GM23338 (cell line): ENCODE data around the gene SLC6A13. TPM values are rescaled to one million over a fixed set of nuclear protein-coding genes. Genes with fewer than 3 reads are reported as not detected.

ENCODE experiments used
- ATAC-seq: fragments of 200-7000 bp; cut with Tn5 transposase; 3 replicates; pipeline ENCODE4 v1.9.1; 2020
- DNase-seq: peaks from one replicate; pipeline ENCODE4 v3.0.0-alpha.2; 2015; ENCODE audit warnings: low spot score
- H2AFZ ChIP-seq: fragments of 200-600 bp; sonication (generic); 2 replicates; pipeline ENCODE4 v1.8.0; 2016; ENCODE audit warnings: antibody characterized with exemption, mild to moderate bottlenecking, moderate library complexity
- H3F3A ChIP-seq: fragments of 200-600 bp; sonication (generic); replicated peaks from 2 replicates; pipeline ENCODE4 v1.8.0; 2017; ENCODE audit warnings: antibody characterized with exemption, mixed run types, low read depth
- H3K27ac ChIP-seq: fragments of 200-600 bp; sonication (generic); 2 replicates; pipeline ENCODE4 v1.6.1; 2016; ENCODE audit warnings: low read depth
- H3K27me3 ChIP-seq: fragments of 200-600 bp; sonication (generic); 2 replicates; pipeline ENCODE4 v1.8.0; 2016; ENCODE audit warnings: mild to moderate bottlenecking, mixed run types, moderate library complexity; ENCODE audit not compliant: insufficient read depth
- H3K36me3 ChIP-seq: fragments of 200-600 bp; sonication (generic); 2 replicates; pipeline ENCODE4 v1.8.0; 2016; ENCODE audit warnings: mild to moderate bottlenecking; ENCODE audit not compliant: insufficient read depth
- H3K4me1 ChIP-seq: fragments of 200-600 bp; sonication (generic); 2 replicates; pipeline ENCODE4 v1.8.0; 2016; ENCODE audit warnings: mild to moderate bottlenecking, moderate library complexity; ENCODE audit not compliant: insufficient read depth
- H3K4me2 ChIP-seq: fragments of 200-600 bp; sonication (generic); 2 replicates; pipeline ENCODE4 v1.7.1; 2017; ENCODE audit warnings: mixed run types
- H3K4me3 ChIP-seq: fragments of 200-600 bp; sonication (generic); 2 replicates; pipeline ENCODE4 v1.6.1; 2016; ENCODE audit warnings: mixed run types
- H3K79me2 ChIP-seq: fragments of 200-600 bp; sonication (generic); replicated peaks from 2 replicates; pipeline ENCODE4 v1.8.0; 2017; ENCODE audit warnings: mild to moderate bottlenecking; ENCODE audit not compliant: insufficient read depth
- H3K9me2 ChIP-seq: fragments of 200-600 bp; sonication (generic); 2 replicates; pipeline ENCODE4 v1.8.0; 2017; ENCODE audit not compliant: insufficient read depth
- H4K20me1 ChIP-seq: fragments of 200-600 bp; sonication (generic); replicated peaks from 2 replicates; pipeline ENCODE4 v1.8.0; 2017; ENCODE audit warnings: mild to moderate bottlenecking; ENCODE audit not compliant: insufficient read depth
- H3K27ac Mint-ChIP-seq: 2 replicates; pipeline ENCODE4 v1.8.0; 2020; ENCODE audit warnings: inconsistent platforms, mild to moderate bottlenecking, moderate library complexity, mixed read lengths
- H3K27me3 Mint-ChIP-seq: 3 replicates; pipeline ENCODE4 v1.8.0; 2022; ENCODE audit warnings: low read depth, mild to moderate bottlenecking, moderate library complexity, mixed read lengths, inconsistent platforms; ENCODE audit not compliant: insufficient read depth, poor library complexity
- H3K36me3 Mint-ChIP-seq: 3 replicates; pipeline ENCODE4 v1.8.0; 2021; ENCODE audit warnings: low read depth, mild to moderate bottlenecking, inconsistent platforms, moderate library complexity, mixed read lengths
- H3K4me1 Mint-ChIP-seq: 3 replicates; pipeline ENCODE4 v1.8.0; 2020; ENCODE audit warnings: mild to moderate bottlenecking, inconsistent platforms, mixed read lengths
- H3K4me3 Mint-ChIP-seq: 3 replicates; pipeline ENCODE4 v1.8.0; 2021; ENCODE audit warnings: moderate library complexity, mild to moderate bottlenecking, inconsistent platforms, mixed read lengths
- H3K9me3 Mint-ChIP-seq: 3 replicates; pipeline ENCODE4 v1.8.0; 2020; ENCODE audit warnings: moderate library complexity, mild to moderate bottlenecking, inconsistent platforms, mixed read lengths
- CTCF ChIP-seq, 2 experiments: fragments of 200-600 bp in 1 of 2; sonication (generic) in 1 of 2; conservative IDR thresholded peaks; 2 replicates each; pipeline versions ENCODE4 v1.5.1 to v1.6.1; 2016 to 2017; ENCODE audit warnings: antibody characterized with exemption in 2 of 2, low read depth in 2 of 2, mild to moderate bottlenecking in 2 of 2, moderate library complexity in 1 of 2
- JUNB ChIP-seq: IDR thresholded peaks from one replicate; pipeline ENCODE4 v1.6.1; 2016; ENCODE audit warnings: antibody characterized with exemption; ENCODE audit not compliant: unreplicated experiment
- POLR2AphosphoS5 ChIP-seq: IDR thresholded peaks from 2 replicates; pipeline ENCODE4 v1.6.1; 2016; ENCODE audit warnings: antibody characterized with exemption, low read depth
- STAT1 ChIP-seq: IDR thresholded peaks from one replicate; pipeline ENCODE4 v1.6.1; 2016; ENCODE audit warnings: antibody characterized with exemption; ENCODE audit not compliant: unreplicated experiment
- polyA plus RNA-seq: library from polyadenylated mRNA; unstranded; fragments of >200 nt; fragmentation: Nextera tagmentation; extraction: Ambion mirVana; gene quantifications from 2 replicates; pipeline ENCODE4 v1.2.1, GENCODE V29; 2016
- total RNA-seq: library from RNA; depleted of rRNA; stranded (reverse); fragments of >200 nt; shearing (Covaris generic); gene quantifications from 2 replicates; pipeline ENCODE4 v1.2.3, GENCODE V29; 2014
- TF ChIP-seq, protein P1 (sequence below): fragments of 250-450 bp; sonication (Bioruptor Pico); IDR thresholded peaks from 2 replicates; pipeline ENCODE4 v1.5.0; 2020; ENCODE audit warnings: mild to moderate bottlenecking, moderate library complexity

Gene SLC6A13
- total and polyA plus RNA-seq, 2 experiments from 2014 or later: not detected

GRCh38 chr12:252636-253035 is 10.0 kb downstream of the SLC6A13 start:
- DNase-seq: no peak
- Histone ChIP-seq H3K9me2 (no peaks in the 10 kb centered on the region; the same call in 1 of the 2 replicates), H3K27ac (no peak overlapping the region), H3K4me1 (no peaks in the 10 kb centered on the region), H4K20me1 (no peaks in the 10 kb centered on the region), H3K36me3 (no peaks in the 10 kb centered on the region), H3K4me2 (no peak overlapping the region), H2AFZ (no peak overlapping the region), H3F3A (no peaks in the 10 kb centered on the region), H3K79me2 (no peaks in the 10 kb centered on the region), H3K27me3 (no peaks in the 10 kb centered on the region), H3K4me3 (no peak overlapping the region)
- ATAC-seq: no peak
- peaks cover 12% of the 10 kb centered on the region for H3K4me1 Mint-ChIP-seq
- peaks cover 6% of the 10 kb centered on the region for H3K9me3 Mint-ChIP-seq
- TF ChIP-seq STAT1 (no peak), JUNB (no peak), POLR2AphosphoS5 (no peak), CTCF (conservative IDR thresholded peaks at IDR 0.05; ENCODE audit: low read depth in 2 of 2) (no peak)
- TF ChIP-seq, protein P1, sequence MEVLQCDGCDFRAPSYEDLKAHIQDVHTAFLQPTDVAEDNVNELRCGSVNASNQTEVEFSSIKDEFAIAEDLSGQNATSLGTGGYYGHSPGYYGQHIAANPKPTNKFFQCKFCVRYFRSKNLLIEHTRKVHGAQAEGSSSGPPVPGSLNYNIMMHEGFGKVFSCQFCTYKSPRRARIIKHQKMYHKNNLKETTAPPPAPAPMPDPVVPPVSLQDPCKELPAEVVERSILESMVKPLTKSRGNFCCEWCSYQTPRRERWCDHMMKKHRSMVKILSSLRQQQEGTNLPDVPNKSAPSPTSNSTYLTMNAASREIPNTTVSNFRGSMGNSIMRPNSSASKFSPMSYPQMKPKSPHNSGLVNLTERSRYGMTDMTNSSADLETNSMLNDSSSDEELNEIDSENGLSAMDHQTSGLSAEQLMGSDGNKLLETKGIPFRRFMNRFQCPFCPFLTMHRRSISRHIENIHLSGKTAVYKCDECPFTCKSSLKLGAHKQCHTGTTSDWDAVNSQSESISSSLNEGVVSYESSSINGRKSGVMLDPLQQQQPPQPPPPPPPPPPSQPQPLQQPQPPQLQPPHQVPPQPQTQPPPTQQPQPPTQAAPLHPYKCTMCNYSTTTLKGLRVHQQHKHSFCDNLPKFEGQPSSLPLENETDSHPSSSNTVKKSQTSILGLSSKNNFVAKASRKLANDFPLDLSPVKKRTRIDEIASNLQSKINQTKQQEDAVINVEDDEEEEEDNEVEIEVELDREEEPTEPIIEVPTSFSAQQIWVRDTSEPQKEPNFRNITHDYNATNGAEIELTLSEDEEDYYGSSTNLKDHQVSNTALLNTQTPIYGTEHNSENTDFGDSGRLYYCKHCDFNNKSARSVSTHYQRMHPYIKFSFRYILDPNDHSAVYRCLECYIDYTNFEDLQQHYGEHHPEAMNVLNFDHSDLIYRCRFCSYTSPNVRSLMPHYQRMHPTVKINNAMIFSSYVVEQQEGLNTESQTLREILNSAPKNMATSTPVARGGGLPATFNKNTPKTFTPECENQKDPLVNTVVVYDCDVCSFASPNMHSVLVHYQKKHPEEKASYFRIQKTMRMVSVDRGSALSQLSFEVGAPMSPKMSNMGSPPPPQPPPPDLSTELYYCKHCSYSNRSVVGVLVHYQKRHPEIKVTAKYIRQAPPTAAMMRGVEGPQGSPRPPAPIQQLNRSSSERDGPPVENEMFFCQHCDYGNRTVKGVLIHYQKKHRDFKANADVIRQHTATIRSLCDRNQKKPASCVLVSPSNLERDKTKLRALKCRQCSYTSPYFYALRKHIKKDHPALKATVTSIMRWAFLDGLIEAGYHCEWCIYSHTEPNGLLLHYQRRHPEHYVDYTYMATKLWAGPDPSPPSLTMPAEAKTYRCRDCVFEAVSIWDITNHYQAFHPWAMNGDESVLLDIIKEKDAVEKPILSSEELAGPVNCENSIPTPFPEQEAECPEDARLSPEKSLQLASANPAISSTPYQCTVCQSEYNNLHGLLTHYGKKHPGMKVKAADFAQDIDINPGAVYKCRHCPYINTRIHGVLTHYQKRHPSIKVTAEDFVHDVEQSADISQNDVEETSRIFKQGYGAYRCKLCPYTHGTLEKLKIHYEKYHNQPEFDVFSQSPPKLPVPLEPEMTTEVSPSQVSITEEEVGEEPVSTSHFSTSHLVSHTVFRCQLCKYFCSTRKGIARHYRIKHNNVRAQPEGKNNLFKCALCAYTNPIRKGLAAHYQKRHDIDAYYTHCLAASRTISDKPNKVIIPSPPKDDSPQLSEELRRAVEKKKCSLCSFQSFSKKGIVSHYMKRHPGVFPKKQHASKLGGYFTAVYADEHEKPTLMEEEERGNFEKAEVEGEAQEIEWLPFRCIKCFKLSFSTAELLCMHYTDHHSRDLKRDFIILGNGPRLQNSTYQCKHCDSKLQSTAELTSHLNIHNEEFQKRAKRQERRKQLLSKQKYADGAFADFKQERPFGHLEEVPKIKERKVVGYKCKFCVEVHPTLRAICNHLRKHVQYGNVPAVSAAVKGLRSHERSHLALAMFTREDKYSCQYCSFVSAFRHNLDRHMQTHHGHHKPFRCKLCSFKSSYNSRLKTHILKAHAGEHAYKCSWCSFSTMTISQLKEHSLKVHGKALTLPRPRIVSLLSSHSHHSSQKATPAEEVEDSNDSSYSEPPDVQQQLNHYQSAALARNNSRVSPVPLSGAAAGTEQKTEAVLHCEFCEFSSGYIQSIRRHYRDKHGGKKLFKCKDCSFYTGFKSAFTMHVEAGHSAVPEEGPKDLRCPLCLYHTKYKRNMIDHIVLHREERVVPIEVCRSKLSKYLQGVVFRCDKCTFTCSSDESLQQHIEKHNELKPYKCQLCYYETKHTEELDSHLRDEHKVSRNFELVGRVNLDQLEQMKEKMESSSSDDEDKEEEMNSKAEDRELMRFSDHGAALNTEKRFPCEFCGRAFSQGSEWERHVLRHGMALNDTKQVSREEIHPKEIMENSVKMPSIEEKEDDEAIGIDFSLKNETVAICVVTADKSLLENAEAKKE (CRISPR knock-in tag): no peak
- no peak overlapping the region for H3K27ac Mint-ChIP-seq
- H3K27me3 Mint-ChIP-seq: peaks cover 4% of the 10 kb centered on the region
- no peaks in the 10 kb centered on the region for H3K36me3 Mint-ChIP-seq
- no peak overlapping the region for H3K4me3 Mint-ChIP-seq
